Middle frontal gyrus (tissue), 1 donor: ENCODE data around the gene MYOD1.

ENCODE experiments used
- DNase-seq: peaks from one replicate; pipeline ENCODE4 v3.0.0-alpha.2; 2015; ENCODE audit warnings: low spot score; ENCODE audit errors: extremely low spot score

The MYOD1 gene

DNA sequence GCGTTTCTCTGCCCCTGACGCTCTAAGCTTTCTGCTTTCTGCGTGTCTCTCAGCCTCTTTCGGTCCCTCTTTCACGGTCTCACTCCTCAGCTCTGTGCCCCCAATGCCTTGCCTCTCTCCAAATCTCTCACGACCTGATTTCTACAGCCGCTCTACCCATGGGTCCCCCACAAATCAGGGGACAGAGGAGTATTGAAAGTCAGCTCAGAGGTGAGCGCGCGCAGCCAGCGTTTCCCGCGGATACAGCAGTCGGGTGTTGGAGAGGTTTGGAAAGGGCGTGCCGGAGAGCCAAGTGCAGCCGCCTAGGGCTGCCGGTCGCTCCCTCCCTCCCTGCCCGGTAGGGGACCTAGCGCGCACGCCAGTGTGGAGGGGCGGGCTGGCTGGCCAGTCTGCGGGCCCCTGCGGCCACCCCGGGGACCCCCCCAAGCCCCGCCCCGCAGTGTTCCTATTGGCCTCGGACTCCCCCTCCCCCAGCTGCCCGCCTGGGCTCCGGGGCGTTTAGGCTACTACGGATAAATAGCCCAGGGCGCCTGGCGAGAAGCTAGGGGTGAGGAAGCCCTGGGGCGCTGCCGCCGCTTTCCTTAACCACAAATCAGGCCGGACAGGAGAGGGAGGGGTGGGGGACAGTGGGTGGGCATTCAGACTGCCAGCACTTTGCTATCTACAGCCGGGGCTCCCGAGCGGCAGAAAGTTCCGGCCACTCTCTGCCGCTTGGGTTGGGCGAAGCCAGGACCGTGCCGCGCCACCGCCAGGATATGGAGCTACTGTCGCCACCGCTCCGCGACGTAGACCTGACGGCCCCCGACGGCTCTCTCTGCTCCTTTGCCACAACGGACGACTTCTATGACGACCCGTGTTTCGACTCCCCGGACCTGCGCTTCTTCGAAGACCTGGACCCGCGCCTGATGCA lies at the start of gene MYOD1:
Gene MYOD1, plus strand, starts transcription at position 544 of the 910 bp plus-strand sequence. Its CDS starts 212 bp downstream, at position 756.
- no peak for DNase-seq

DNA sequence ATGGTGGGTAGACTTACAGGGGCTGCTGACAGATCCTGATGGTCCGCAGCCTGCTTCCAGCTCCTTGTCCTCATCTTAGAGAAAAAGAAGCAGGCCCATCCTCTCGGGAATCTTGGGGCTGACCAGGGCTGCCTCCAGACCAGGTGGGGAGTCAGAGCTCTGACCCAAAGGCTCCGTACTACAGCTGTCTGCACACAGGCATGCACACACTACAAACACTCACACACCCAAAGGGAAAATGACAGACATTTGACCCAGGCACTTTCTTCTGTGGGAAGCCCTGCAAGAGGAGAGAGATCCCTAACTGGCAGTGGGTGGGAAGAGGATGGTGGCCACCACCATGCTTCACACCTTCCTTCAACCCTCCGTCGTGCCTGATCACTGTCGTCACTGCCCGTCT lies 46.9 kb upstream of the MYOD1 start:
- no peak for DNase-seq

DNA sequence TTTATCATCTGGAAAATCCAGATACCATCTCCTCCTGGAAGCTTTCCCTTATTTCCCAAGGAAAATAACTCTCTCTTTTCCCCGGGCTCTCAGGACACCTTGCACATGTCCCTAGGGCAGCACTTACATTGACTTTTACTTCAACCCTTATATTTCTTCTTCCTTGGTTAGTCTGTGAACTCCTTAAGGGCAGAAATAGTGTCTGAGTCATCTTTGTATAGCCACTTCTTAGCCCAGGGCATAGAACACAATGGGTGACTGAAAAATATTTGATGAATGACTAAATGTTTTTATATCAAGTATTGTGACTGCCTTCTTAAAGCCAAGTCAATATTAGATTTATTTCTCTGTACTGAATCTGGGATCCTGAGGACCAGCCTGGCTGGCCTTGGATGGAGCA lies 45.4 kb upstream of the MYOD1 start:
- DNase-seq = no peak

DNA sequence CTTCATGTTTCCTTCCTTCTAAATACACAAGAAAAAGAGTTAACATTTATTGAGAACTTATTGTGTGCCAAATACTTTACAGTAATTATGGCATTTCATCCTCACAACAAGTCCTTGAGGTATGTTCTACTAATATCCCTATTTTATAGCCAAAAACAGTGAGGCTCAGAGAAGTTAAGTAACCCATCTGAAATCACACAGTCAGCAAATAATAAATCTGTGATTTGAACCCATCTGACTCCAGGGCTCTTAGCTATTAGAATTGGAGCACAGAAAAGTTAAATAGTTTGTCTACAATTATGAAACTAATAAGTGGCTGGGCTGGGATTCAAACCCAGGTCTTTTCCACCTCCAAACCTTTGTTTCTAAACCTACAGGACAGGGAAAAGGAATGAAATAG lies 36.5 kb upstream of the MYOD1 start:
- DNase-seq = no peak

DNA sequence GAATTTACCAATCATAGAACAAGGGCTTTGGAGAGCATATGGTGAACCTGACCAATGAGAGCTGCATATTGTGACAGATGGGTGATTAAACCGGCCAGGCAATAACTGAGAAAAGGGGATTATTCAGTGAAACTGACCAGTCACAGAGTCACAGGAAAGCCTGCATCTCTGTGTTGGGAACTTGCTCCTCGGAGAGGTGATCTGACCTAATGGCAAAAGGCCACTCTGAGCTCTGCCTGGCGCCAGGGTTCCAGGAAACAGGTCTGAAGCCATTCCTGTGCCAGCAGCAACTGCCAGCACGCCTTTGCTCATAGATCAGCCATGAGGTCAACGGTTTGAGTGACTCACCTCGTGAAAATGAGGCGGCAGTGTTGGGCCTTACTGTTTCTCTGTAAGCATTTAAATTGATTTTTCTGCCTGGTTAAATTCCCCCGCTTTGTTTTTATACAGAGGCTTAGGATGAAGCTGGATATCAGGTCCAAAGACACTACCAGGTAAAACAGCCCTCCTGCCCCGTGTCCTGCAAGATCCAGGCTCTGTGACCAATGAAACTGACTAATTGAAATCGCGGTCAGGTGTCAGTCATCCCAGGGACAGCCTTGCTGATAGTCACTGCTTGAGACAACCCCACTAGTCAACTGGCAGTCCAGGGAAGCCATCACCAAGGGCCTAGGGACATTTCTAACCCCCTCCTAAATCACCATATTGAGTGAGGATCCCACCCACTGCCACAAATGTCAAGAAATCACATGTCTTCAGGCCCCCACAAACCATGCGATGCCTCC lies 35.8 kb upstream of the MYOD1 start:
- DNase-seq = no peak

DNA sequence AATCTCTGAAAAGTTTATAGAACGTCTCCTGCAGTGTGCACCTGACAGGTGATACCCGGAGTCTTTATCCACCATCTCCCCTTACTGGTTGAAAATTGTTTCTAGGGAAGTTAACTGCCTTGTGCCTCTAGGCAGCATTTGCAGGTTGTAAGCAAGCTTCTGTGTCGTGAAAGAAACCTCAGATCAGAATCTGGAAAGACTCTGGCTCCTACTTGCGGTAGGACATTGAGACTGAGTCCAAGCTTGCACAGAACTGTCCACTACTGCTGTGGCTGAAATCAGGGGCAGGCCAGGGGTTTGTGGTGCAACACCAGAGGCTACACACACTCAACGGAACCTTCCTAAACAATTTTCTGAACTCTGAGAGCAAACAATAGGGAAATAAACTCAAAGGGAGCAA lies 34.8 kb upstream of the MYOD1 start:
- DNase-seq = no peak

DNA sequence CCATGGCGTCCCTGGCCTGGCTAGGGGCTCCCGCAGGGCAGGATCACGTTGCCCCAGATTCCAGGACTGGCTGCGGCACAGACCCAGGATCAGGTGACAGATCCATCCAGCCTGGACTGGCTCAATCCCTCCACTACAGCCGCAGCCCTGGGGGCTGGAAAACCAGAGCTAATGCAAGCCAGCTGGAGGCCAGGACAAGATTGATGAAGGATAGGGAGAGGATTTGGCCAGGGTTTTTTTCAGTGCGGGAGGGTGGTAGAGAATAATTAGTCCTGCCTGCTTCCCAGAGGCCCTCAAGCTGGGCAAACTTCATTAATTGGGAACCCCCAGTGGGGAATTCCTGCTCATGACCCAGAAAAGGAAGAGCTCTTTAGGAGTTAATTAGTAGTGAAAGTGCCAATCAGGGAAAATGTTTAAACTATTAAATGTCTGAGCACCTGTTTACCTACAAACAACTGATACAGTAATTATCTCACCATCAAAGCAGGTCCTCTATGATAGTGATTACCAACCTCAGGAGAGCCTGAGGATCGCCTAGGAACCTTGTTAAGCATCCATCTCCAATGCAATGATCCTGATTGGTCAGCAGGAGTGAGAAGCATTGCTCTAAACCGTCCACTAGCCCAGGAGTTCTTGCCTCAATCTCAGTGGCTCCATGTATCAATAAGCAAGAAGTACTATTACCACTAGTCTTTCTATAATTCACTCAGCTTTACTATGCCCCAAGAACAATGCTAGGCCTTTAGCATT lies 33.0 kb upstream of the MYOD1 start:
- DNase-seq = no peak

DNA sequence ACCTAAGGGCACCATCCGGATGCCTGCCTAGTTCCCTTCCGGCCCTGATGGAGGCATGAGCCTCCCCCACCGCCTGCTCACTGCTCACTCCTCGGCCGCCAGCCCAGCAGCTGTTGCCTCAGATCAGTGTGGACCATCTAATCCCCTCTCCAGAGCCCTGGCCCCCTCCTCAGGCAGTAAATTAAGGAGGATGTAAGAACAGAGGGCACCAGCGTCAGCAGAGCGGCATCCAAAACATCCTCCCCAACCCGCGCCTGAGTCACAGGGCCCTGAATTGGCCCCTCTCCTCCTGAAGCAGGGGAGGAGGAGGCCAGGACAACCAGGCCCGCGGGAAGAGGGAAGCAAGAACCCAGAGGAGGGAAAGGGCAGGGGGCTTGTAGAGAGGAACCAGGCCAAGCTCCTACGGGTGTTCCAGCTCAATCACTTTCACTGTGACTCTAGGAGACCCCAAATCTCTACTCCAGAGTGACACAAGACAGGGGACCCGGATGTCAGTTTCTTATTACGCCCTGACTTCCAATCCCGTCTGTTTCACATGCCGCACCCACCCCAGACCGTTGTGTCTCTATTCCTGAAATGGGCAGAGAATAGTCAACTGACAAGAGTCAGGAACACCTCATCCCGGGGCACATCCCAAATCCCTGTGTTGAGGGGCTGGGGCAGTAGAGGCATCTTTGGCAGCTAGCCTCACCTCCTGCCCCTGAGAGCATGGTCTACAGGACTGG lies 31.3 kb upstream of the MYOD1 start:
- DNase-seq = no peak

DNA sequence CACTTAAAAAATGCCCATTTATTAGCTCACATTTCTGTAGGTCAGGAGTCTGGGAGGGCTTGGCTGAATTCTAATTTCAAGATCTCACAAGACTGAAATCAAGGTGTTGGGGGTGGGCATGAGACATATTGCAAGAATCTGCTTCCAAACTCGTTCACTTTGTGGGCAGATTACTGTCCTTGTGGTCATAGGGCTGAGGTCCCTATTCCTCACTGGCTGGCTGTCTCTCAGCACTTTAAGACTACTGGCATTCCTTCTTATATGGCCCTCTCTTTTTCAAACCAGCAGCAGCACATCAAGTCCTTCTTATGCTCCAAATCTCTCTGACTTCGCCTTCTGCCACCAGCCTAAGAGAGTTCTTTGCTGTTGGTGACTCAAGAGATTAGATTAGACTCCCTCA lies 27.8 kb upstream of the MYOD1 start:
- no peak for DNase-seq

DNA sequence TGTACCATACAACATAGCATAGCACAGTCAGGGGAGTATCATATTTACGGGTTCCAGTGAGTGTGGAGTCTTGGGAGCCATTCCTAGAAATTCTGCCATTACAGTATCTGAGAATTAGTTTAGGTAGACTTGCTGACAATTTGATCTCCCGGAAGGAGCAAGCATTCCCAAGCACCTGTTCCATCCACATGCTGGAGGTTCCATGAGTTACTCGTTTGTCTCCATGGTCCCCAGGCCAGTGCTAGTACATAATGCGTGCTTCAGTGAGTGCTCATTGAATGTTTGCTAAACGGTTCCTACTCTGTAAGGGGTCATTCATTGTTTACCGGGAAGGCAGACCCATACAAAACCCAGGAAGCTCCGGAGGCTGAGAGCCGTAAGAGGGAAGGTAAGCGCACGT lies 27.4 kb upstream of the MYOD1 start:
- DNase-seq = no peak

DNA sequence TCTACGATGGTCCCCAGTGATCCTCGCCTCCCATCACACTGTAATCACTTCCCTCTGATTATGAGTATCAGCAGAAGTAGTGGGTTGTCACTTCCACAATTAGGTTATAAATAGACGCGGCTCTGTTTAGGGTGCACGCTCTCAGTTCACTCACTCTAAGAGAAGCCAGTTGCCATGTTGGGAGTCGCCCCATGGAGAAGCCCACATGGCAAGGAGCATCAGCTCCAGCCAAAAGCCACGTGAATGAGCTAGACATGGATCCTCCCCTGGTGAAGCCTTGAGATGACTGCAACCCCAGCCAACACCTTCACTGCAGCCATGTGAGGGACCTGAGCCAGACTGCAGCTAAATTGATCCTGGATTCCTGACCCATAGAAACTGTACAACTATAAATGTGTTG lies 26.4 kb upstream of the MYOD1 start:
- no peak for DNase-seq

DNA sequence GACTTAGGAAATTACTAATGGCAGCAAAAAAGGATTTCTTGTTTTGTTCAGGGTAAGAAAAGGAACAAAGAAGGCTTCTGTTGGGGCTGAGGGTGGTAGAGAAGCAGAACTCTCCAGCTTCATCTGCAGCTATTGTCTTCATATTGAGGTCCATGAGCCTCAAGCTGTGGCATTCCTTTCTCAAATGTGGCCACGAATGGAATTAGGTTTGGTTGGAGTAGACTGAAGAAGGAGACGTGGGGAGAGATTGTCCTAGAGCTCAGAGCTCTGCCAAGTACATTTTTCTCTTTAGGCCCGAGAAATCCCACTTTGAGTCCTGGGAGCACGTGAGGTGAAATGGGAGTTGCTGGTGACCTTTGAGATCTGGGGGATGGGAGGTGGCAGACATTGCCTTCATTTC lies 25.8 kb upstream of the MYOD1 start:
- DNase-seq = no peak

DNA sequence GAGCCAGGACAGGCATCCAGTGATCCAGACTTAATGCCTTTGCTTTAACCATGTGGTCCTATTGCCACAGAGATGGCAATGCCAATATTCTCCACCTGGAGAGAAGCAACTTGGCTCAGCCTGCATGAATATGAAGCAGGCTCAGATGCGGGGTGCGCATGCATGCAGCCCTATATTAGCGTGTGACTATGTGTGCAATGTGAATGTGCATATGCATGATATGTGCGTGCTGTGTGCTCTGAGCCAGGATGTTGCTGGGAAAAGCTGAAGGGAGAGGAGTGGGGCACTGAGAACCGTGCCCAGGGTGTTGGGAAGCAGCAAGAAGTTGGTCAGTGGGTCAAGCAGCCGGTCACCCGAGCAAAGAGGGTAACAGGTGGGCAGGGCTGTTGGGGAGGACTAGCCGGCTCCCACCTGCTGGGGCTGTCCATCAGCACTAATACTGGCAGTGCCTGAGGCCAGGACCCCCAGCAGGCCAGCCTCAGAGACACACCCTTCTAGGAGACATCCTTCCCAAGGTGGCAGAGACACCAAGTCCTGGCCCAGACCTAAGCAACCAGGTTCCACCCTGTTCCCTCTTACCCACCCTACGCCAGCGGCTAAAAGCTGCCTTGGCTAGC lies 24.8 kb upstream of the MYOD1 start:
- DNase-seq = no peak

DNA sequence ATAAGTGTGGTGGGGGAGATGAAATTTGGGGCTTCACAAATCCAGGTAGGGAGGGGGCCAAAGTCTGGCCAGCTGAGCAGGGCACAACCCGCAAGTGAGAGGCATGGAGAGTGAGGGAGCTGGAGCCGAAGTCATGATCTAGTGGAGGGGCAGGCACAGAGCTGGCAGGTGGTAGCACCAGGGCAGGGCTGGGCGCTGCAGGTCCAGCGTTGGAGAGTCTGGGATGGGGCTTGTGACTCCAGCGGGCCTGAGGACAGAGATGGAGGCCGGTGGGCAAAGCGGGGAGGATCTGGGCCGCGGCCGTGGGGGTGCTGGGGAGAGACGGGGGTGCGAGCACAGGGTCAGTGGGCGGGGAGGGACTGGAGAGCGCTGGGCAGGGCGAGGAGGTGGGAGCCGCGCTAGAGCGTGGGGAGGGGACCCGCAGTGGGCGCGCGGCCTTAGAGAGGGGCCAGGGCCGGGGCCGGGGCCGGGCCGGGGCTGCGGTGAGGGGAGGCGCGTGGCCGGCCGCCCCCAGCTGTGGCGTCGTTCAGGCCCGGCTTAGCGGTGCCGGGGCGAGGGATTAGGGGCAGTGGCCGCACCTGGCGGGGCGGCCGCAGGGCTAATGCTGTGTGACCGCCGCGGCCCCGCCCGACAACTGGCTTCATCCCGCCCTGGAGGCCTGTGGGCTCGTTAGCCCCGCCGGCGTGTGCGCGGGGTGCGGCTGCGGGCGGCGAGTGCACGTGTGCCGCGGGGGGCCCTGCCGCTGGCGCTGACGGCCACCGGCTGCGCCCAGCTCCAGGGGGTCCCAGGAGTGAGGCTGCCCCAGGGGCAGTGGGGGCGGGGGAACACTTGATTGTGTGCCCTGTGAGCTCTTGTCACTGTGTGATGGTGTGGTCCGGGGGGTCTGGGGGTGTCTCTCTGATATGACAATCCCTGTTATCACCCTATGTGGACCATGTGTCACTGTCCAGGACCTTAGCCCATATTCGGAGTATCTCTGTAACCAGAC lies 23.6 kb upstream of the MYOD1 start:
- DNase-seq = no peak

DNA sequence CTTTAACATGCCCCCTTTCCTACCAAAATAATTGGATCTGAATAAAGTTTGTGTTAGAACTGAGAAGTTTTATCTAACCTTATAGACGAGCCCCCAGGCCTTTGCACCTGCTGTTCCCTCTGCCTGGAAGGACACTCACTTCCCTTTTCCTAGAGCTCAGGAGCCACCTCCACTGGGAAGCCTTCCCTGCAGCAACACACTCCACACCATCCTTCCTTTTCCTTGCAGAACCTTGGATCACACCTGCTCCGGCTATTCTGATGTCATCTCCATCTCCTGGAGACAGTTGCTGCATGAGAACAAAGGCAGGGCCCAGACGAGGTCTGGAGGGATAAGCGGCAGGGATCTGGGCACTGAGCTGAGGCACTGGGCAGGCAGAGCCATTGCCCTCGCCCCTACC lies 22.6 kb upstream of the MYOD1 start:
- DNase-seq = no peak

DNA sequence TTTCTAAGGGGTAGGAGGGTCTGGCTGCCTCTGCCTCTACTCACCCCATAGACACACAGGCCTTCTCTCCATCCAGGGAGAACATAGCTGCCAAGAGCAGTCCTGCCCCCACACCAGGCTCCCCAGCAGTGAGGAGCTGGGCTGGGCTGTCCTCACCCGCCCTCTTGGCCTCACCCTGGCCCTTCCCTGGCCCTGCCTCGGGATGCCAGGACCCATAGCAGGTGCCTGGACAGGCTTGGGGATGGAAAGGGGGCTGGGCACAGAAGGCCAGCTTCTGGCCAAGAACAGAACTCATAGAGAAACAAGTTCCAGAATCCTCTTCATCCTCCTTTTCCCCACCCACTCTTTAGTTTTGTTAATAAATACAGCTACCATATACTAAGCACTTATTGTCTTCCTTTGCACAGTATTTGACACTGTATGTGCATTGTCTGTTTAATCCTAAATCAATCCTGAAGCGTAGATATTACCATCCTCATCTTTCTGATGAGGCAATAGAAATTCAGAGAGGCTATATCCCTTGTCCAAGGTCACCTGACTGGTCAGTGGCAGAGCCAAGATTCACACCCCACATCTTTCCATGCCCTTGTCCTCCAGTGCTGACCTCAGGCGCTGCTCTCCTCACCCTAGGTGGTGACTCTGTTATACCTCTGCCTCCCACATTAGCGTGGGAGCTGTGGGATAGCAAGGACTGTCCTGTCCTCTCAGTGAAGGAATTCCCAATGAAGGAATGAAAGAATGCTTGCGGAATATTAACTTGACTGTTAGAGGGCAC lies 22.0 kb upstream of the MYOD1 start:
- no peak for DNase-seq

DNA sequence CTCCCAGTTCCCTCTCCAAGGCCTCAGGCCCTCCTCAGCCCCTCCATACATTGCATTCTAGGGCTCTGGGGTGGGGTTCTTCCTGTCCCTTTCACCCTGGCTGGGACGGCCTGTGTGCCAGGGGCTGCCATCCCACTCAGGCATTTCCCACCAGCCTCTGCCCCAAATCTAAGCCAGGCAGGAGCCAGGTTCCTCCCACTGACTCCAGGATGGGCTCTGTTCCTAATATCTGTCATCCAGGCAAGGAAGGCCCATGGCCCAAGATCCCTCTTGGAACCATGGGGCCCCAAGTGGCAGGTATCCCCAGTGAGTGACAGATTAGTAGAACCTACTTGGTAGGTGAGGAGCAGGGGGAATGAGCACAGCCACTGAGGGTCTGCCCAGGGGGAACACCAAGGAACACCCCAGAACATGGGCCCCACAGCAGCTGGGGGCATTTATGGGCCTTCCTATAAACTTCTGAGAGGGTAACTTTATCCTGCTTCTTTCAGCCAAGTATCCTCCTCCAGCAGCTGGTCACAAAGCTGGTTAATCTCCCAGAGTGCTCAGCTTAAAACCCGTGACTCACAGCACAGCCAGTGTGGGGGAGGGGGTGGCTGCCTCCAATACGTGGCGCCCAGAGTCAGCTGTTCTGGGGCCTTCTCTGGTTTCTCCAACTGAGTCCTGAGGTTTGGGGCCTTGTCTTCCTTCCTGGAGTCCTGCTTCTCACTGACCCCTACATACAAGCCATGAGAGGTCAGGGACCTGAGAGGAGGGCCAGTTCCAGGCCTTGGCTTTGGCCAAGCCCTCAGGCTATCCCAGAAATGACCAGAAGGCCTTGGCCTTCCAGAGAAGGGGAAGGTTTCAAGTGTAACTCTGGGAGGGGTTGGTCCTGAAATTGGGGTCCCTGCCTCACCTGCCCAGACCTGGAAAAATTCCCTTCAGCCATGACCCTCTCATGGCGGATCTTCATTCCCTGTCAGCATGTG lies 19.9 kb upstream of the MYOD1 start:
- no peak for DNase-seq

DNA sequence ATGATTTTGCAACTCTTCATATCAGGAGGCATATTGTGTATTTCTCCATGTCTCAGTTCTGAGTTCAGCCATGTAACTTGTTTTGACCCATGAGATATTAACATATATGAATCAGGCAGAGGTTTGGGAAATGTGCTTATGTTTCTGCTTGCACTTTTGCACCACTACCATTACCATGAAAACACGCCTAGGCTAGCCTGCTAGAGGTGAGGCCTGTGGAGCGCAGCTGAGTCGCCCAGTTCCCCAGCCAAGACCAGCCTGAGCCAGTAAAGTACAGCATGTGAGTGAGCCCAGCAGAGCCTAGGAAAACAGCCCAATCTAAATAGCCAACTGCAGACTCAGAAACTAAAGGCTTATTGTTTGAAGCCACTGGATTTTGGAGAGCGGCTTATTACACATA lies 18.4 kb upstream of the MYOD1 start:
- no peak for DNase-seq
